NCI-H1930 (cell line): ENCODE data around the gene CD82.

ENCODE experiments used
- DNase-seq, 2 experiments: peaks; one replicate each; lab custom pipeline; 2025; lab: John Stamatoyannopoulos, UW

CD82 gene

GRCh38 chr11:44602891-44603310, 37.4 kb downstream of the CD82 start:
- no peak for DNase-seq

DNA sequence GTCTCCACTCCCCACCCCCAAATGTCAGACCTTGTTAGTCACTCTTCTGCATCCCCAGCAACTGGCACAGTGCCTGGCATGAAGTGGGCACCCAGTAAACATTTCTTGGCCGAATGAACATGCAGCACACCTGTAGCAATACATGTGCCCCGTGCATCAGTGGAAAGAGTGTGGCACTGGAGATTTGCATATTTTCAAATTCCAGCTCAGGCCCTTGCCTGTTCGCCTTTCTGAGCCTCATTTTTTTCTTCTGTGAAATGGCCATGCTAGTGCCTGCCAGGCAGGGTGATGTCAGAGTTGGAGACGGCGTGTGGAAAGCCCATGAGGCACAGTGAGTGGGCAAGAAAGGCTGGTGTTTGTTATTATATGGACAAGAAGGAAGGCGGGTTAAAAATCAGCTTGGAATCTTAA, 38.7 kb downstream of the CD82 start:
- no peak for DNase-seq

DNA sequence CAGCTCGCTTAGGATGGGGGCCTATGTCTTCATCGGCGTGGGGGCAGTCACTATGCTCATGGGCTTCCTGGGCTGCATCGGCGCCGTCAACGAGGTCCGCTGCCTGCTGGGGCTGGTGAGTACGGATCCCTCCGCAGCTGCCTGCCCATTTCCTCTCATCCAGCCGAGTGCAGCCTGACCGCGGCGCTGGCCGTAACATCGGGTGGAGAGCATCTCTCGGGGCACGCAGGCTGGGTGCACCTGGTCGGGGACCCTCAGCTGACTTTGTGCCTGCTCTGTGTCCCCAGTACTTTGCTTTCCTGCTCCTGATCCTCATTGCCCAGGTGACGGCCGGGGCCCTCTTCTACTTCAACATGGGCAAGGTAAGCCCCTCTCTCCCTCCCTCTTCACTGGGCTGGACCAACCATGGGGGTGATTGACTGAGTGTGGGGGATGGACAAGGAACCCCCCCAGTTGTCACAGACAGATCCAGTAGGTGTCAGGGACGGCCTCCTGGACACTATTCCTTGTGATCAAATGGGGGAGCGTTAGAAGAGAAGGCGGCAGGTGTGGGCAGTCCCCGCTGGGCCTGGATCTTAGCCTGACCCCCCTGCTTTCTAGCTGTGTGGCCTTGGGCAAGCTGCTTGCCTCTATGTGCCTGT, 39.7 kb downstream of the CD82 start:
- no peak for DNase-seq

- DNase-seq: no peak
These were observed 40.5 kb downstream of the CD82 start for GRCh38 chr11:44605965-44606364.

GRCh38 chr11:44606472-44606871, 41.0 kb downstream of the CD82 start:
- no peak for DNase-seq

DNA sequence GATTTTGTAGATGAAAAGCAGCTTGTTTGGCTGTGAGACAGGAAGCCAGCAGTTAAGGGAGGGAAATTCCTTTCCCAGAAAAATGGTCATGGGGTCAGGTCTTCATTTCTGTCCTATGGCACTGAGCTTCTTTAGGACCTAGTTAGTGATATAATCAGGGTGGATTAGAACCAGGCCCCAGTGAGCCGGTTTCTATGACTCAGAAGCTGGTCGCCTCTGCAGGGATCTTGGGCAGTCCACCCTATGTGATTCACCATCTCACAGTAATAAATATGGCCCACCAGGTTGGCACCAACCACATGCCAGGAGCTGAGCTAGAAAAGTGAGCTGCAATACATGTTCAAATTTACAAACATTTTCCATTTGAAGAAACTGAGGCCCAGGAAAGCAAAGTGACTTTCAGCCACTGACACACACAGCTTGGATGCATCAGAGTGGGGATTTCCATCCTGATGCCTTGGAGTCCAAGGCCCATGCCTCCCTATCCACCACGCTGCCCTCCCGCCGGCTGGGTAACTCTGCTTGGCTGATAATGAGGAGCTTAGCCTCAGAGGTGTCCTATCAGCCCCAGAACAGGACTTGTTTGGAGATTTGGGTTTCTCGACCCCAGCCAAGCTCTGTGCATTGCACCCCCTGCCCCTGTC, 42.0 kb downstream of the CD82 start:
- no peak for DNase-seq

DNA sequence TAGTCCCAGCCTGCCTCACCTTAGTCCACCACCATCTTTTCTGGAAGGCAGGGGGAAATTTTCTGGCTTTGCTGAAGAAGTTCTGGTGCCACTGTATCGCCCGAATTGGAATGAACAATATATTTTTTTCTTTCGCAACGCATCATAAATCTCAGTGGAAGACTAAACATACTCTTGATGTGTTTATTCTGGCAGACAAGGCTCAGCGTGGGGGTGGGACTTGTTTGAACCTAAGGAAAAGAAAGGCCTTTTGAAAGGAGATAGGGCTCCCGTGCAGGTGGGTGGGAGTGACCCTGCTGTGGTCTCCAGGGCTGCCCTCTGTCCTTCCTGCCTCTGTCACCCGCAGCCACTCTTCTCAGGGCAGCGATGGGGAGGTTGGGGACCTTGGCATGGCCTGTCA, 42.5 kb downstream of the CD82 start:
- no peak for DNase-seq

DNA sequence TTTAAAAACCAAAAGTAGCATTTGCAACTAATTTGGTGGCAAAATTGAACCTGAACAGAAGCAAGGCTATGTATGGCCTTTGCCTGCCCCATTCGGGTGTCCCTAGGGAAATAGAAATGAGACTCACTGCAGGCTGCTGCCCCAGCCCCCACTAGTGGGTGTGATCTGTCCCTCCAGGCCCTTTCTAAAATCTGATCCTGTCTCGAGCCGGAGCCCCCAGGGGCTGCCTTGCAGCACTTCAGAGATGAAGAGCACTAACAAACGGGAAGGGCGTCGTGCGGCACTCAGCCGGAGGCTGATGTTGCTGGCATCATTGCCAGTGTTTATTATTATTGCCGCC, 43.2 kb downstream of the CD82 start:
- no peak for DNase-seq

GRCh38 chr11:44608991-44609782, 43.7 kb downstream of the CD82 start:
- DNase-seq: no peak

DNA sequence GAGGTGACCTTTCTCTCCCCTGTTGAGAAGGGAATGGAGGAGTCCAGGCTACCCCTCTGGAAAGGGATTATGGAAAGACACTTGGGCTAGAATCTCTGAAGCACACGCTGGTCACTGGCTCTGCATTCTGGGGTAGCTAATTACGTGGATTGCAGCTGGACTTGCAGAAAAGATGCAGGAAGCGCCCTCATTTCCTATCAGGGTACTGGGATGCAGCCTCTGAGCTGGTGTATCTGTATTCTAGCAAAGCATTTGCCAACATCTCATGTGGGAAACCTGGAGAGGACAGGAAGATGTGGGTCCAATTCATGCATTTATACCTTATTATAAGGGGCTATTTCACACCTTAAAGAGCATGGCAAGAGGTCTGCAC, 44.3 kb downstream of the CD82 start:
- no peak for DNase-seq

- no peak for DNase-seq
These were observed 44.9 kb downstream of the CD82 start for GRCh38 chr11:44610186-44610955.

GRCh38 chr11:44611088-44611487, 45.6 kb downstream of the CD82 start:
- DNase-seq: no peak

GRCh38 chr11:44611687-44612434, 46.4 kb downstream of the CD82 start:
- DNase-seq: no peak

DNA sequence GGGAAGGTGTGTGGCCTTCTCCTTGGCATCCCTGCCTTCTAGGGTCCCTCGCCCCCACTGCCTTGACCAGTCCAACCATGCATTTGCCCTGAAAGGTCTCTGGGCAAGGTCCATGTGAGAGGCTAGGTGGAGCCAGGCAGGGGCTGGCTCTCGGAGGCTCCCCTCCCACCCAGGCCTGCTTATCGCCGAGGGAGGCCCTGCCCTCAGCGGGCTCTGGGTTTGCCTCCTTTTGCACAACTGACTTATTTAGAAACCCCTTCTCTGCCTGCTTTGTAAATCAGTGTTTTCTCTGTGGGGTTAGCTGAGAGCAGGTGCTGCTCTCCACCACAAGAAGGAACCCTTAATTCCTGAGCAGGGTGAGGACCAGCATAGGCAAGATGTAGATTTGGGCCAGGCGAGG, 47.7 kb downstream of the CD82 start:
- no peak for DNase-seq

- no peak for DNase-seq
These were observed 48.9 kb downstream of the CD82 start for GRCh38 chr11:44614281-44614775.

DNA sequence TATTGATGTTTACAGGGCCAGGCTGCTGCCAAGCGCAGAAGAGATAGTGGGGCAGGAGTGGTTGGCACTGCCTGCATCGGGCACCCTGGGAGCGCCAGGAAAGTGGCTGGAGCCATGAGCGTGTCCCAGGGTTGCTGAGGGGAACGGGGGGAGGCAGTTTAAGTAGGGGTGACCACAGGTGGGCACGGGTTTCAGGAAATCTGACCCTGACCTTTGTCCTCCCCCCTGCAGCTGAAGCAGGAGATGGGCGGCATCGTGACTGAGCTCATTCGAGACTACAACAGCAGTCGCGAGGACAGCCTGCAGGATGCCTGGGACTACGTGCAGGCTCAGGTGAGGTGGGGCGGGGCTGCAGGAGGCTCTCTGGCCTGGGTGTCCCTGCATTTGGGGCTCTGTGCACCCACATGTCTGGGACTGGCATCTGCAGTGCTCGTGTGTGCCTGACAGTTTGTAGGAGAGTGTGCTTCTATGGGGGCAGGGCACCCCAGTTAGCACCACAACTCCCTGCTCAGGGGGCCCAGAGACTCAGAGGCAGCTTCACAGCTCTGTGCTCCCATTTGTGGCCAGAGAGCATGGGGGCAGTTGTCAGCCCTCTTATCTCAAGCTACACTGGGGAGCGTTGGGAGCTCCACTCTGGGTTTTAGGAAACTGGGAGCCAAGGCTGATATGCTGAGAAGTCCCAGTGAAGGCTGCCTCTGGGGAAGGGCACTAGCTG, 49.7 kb downstream of the CD82 start:
- DNase-seq: no peak

DNA sequence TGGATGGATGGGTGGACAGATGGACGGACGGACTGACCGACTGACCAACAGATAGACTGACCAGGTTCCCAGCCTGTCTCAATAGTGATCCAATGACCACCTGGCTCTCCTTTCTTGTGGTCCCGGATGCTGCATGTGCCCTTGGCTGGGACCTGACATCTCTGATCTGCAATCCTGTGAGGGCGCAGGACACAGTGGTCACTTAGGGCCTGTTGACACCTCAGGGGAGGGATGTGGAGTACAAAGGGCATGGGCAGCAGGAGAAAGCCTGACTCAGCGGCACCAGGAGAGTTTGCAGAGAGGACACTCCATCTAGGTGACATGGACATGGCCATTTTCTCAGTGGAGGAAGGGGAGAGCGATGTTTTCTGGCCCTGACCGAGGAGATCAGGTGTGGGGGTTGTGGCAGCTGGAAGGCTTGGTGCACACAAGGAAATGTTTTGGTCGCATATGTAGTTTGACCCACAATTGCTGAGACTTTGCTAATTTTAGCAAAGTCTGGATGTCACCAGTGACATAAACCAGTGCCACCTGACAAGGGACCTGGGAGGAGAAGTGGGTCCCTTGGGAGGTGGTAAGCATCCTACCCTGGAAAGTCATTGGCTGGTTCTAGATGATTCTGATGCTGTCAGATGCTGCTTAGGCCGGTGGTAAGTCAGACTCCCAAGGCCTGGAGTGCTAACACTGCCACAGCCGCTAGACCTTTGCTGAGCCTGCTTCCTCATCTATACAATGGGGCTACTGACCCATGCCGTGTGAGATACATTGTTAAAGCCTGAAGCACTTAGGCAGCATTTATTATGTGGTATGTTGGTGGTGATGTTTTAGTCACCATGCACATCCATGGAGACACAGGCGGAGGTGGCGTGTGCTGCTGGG, 50.7 kb downstream of the CD82 start:
- DNase-seq: no peak

DNA sequence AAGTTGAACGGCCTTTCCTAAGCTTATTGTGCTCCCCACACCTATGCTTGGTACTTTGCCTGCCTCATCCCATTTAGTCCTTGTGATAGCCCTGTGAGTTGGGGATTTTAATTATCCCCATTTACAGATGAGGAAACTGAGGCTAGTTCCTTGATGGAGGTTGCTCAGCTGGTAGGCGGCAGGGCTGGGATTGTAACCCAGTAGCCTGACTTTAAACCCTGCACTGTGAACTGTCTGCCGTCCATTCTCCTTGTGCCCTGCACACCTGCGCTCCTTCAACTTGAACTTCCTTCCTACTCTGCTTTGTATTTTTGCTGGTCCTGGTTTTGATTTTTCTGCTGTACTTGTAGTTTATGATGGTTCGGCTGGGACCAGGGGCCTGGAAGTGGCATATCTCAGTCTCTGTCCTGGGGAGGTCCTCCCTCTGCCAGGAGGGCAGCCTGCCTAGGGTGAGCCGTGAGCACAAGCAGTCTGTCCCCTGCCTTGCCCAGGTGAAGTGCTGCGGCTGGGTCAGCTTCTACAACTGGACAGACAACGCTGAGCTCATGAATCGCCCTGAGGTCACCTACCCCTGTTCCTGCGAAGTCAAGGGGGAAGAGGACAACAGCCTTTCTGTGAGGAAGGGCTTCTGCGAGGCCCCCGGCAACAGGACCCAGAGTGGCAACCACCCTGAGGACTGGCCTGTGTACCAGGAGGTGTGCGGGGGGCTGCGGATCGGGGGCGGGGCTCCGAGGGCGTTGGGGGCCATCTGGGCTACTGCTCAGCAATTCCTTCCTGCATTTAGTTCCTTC, 52.4 kb downstream of the CD82 start:
- DNase-seq: no peak
